ENCODE results near the gene TFAP2B.

GRCh38 chr6:50864601-50865000, 45.9 kb downstream of the TFAP2B start:
- TF ChIP-seq CTCF (IDR thresholded peaks at IDR 0.05; ENCODE audit: poor library complexity, severe bottlenecking), result no peak
- no peak for TF ChIP-seq EZH2 (IDR thresholded peaks at IDR 0.05; ENCODE audit: borderline replicate concordance, insufficient read depth, low read length, poor library complexity, severe bottlenecking)

Measured in neural cell (in vitro differentiated cells).